Measurements from ENCODE around the gene ZNF343. TPM values are rescaled to one million over a fixed set of nuclear protein-coding genes. Genes with fewer than 3 reads are reported as not detected.

The ZNF343 gene
- total and polyA plus RNA-seq, 10 of the 15 experiments (the other 5 are each of a cell fraction or from before 2014, with no cell fraction given), result 1.3 to 11.1 (median 9.0) TPM

GRCh38 chr20:2483504-2483903 is 25.2 kb downstream of the ZNF343 start:
- CTCF ChIA-PET, result no interaction called here

More at GRCh38 chr20:2483504-2483903, 25.2 kb downstream of the ZNF343 start:
- no peak overlapping the region for H3K4me3 ChIP-seq
- H4K20me1 ChIP-seq (ENCODE audit: control insufficient read depth, insufficient read depth), result no peaks in the 10 kb centered on the region
- H3K9me3 ChIP-seq (replicated peaks; ENCODE audit: control insufficient read depth, insufficient read depth, low read length), result no peaks in the 10 kb centered on the region
- no peak overlapping the region for H2AFZ ChIP-seq (ENCODE audit: control insufficient read depth, low read depth, low read length)
- RAD21 ChIA-PET (ENCODE audit: unreplicated experiment), result no interaction called here
- TF ChIP-seq BCLAF1 (IDR thresholded peaks at IDR 0.05) (no peak), CEBPB (IDR thresholded peaks at IDR 0.05; ENCODE audit: borderline replicate concordance in 1 of 2, low read depth in 2 of 2, low read length in 2 of 2) (no peak), BRCA1 (IDR thresholded peaks at IDR 0.05; ENCODE audit: low read depth, low read length) (no peak), CREB1 (IDR thresholded peaks at IDR 0.05; ENCODE audit: low read depth) (no peak), FOXM1 (IDR thresholded peaks at IDR 0.05; ENCODE audit: low read depth, low read length) (no peak), TCF3 (IDR thresholded peaks at IDR 0.05; ENCODE audit: borderline replicate concordance, insufficient read depth, low read depth, low read length) (no peak)
- peaks cover 9 to 24% of the 10 kb centered on the region in 2 experiments for H3K36me3 ChIP-seq (ENCODE audit: control insufficient read depth in 2 of 2, insufficient read depth in 2 of 2, low read length in 1 of 2)
- no TSS peak for BruUV-seq (replicated peaks)
- no peaks in the 10 kb centered on the region for H3K4me1 ChIP-seq (ENCODE audit: control insufficient read depth, insufficient read depth, low read length)
- no peak overlapping the region for H3K9ac ChIP-seq (ENCODE audit: control insufficient read depth, insufficient read depth, low read length)
- in situ Hi-C loops (cut with MboI) (no loop called here), intact Hi-C loops (cut with micrococcal nuclease; ENCODE audit: unreplicated experiment) (no loop called here)
- ATAC-seq, result no peak
- no peaks in the 10 kb centered on the region for H3K27me3 ChIP-seq (replicated peaks in 1 of 2; ENCODE audit: control insufficient read depth in 2 of 2, insufficient read depth in 2 of 2, low read length in 1 of 2)
- WGBS (ENCODE audit: insufficient coverage, insufficient replicate concordance, low lambda C conversion rate, missing lambda C conversion rate), result 97% methylated on average over 12 of the region's 12 CpGs
- H3K79me2 ChIP-seq (ENCODE audit: control insufficient read depth, insufficient read depth, low read length), result no peaks in the 10 kb centered on the region
- POLR2A ChIA-PET, result no interaction called here
- H3K4me2 ChIP-seq (ENCODE audit: control insufficient read depth, insufficient read depth), result no peak overlapping the region
- H3K27ac ChIP-seq (ENCODE audit: control insufficient read depth, insufficient read depth), result no peak overlapping the region
- FAIRE-seq, result no peak
- DNase-seq (ENCODE audit: low read depth, low spot score), result no peak
- SMC1A ChIA-PET (ENCODE audit: uncharacterized antibody, unreplicated experiment), result no interaction called here
